HG03135 (cell line): ENCODE data around the gene CLDN12.

Experiments
- ATAC-seq: cut with Tn5 transposase; IDR thresholded peaks from one replicate; pipeline ENCODE4 v1.9.1; 2021; ENCODE audit warnings: mild to moderate bottlenecking, moderate library complexity; ENCODE audit not compliant: unreplicated experiment

The CLDN12 gene

GRCh38 chr7:90403174-90404113 lies at the start of gene CLDN12:
TSS of gene CLDN12 (plus strand) at chr7:90403461. CDS start at chr7:90412677, 9,216 bp downstream.
- ATAC-seq: peak; percentile 97

- ATAC-seq: no peak
These were observed 19.8 kb upstream of the CLDN12 start for GRCh38 chr7:90383422-90383821.

DNA sequence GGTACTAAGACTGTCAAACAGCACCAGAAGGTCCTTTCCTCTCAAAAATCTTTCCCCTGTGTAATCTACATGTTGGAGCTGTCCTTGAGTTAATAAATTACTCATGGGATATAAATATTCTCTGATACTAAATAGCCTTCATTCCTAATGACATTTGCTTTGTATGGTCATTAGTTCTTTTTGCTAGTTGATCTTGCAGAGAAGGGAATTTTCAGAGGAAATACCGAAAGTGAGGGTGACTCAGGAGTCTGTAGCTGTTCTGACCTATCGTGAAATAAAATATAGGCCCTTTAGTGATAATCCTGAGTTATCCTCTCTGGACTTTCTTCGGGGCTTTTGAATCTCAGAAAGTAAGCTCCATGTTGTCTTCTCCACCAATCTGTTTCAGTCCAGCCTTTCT lies 19.4 kb upstream of the CLDN12 start:
- no peak for ATAC-seq

- no peak for ATAC-seq
These were observed 18.8 kb upstream of the CLDN12 start for GRCh38 chr7:90384433-90384832.

GRCh38 chr7:90387470-90388240 lies 15.6 kb upstream of the CLDN12 start:
- ATAC-seq: no peak

DNA sequence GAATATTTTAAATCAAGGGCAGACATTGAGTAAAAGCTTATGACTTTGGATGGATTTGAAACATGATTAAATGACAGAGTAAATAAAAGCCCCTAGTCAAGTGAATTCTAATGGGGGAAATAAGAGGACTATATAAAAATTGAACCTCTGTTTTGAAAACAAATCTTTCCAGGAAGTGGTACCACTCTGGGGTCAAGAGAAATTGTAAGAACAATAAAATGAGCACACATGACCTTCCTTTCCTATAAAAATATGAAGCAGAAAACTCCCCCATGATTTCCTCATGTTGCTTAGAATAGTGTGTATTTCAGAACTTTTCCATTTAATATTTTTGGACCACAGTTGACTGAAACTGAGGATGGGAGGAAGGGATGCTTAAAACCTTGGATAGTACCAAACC lies 12.3 kb upstream of the CLDN12 start:
- ATAC-seq: no peak

DNA sequence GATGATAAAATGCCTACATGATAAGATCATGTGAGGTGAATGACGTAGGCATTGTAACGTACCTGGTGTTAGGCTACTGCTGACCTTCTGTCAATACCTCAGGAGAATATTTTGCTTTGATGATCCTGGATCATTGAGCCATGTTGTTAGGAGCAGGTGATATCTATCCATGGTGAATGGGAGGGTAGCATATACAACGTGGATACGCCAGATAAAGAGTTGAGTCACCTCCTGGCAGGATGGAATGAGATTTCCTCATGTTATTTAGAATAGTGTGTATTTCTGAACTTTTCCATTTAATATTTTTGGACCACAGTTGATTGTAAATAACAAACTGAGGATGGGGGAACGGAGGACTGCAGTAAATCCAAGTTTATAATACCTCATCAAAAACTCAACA lies 11.8 kb upstream of the CLDN12 start:
- no peak for ATAC-seq

- no peak for ATAC-seq
These were observed 6.8 kb upstream of the CLDN12 start for GRCh38 chr7:90396420-90396819.

- no peak for ATAC-seq
These were observed 1.3 kb upstream of the CLDN12 start for GRCh38 chr7:90401989-90402388.

DNA sequence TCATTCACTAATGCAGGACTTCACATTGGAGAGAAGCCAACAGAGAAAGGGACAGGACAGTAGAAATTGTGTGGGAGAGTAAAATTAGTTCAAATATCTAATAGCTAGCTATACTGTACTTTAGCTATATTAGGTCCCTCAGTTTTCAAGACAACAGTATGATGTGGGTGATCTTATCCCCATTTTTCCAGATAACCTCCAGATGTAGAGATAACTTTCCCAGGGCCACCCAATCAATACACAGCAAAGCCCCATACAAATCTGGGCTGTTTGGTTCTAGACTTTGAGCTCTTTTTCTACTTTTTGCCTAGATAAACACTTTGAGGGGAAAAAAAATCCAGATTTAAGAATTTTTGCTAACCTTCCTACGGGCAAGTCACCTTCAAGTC lies 482 bp upstream of the CLDN12 start:
- ATAC-seq: no peak

GRCh38 chr7:90404777-90405176 lies 1.5 kb downstream of the CLDN12 start:
- no peak for ATAC-seq

GRCh38 chr7:90407484-90407821 lies 4.2 kb downstream of the CLDN12 start:
- ATAC-seq: no peak

DNA sequence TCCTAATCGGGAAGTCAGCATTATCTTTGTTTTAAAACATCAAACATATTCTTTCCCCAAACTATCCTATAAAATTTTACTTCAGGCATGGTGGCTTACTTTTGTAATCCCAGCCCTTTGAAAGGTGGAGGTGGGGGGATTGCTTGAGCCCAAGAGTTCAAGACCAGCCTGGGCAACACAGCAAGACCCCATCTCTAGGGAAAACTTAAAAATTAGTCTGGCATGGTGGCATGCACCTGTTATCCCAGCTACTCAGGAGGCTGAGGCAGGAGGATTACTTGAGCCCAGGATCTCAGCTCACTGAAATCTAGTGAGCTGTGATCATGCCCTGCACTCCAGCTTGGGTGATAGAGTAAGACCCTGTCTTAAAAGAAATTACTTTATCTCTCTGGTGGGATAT lies 4.9 kb downstream of the CLDN12 start:
- ATAC-seq: no peak

DNA sequence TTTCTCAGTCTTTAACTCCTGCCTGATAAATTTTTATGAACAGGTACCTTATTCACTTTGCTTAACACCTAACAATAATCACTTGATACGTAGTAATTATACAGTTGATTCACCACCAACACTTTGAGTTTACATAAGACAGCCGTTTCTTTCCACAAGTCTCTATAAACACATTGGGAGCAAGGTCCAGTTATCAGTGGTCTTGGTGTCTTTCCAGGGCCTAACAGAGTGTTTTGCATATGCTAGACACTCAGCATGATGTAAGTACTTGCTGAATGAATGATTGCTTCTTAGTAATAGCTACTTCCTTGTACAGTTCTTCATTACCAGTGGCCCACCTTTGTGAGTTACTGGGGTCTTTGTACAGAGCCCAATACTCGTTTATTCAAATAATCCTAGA lies 6.4 kb downstream of the CLDN12 start:
- ATAC-seq: no peak

- ATAC-seq: no peak
These were observed 8.2 kb downstream of the CLDN12 start for GRCh38 chr7:90411510-90411909.

GRCh38 chr7:90412458-90413184 lies 9.4 kb downstream of the CLDN12 start:
- ATAC-seq: no peak

DNA sequence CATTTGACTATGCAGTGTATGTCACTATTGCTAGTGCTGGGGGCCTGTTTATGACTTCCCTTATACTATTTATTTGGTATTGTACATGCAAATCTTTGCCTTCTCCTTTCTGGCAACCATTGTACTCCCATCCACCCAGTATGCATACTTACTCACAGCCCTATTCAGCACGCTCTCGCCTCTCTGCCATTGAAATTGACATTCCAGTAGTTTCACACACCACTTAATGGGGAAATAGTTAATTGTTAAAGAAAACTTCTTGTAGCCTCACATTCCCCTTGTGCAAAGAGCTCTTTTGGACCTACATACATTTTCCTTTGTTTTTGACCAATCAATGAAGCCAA lies 9.9 kb downstream of the CLDN12 start:
- no peak for ATAC-seq

- no peak for ATAC-seq
These were observed 18.4 kb downstream of the CLDN12 start for GRCh38 chr7:90421651-90422050.

DNA sequence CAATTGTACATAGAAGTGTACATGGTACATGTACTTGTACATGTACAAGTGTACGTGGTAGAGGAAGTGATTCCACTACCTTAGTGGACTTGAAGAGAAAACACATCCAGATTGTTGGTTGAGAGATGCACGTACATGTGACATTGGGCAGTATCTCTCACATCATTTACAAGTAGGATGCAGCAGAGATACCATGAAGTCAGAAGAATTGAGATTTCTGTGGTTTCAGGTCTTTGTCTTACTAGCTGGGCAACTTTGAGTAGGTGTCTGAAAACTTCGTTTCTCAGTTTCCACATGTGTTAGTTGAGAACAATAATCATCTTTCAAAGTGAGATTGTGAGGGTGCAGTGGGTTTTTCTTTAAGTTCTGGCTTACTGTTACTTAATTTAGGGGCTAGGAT lies 21.5 kb downstream of the CLDN12 start:
- peak; percentile 60 for ATAC-seq

- no peak for ATAC-seq
These were observed 22.1 kb downstream of the CLDN12 start for GRCh38 chr7:90425376-90425775.

DNA sequence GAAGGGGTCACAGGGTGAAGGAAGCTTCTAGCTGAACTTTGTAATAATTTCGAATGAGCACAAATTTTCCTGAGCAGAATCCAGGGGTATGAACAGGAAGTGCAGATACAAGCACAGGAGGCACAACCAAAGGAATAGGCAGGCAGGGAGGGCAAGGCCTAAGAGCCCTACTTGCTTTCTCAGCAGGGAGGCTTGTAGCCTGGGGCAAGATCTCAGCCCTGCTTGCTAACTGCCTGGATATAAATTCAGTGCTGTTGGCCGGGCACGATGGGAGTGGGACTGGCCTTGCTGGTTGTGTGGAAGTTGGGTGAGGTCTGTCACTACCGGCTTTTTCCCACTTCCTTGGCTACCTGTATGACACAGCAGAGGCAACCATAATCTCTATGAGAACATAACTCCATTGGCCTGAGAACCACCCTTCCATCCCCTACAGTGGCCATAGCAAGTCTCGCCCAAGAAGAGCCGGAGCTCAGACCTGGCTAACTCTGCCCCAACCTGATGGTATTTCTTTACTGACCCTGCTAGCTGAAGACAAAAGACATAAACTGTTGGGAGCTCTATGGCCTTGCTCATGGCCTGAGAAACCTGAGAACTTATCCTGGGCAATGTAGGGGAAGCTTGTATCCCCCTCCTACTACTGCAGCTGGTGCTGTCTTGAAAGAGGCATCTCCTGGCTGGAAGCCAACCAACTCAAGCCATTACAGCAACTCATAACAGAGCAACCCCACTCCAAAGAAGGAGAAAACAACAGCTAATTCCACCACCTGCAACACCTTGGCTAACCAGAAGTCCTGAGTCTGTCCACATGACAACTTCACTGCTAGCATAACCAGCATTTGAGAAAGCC lies 27.6 kb downstream of the CLDN12 start:
- no peak for ATAC-seq
